ENCODE measurements around the gene ATP10A.

ATP10A gene

GRCh38 chr15:25743548-25744275, 119.4 kb downstream of the ATP10A start:
- no peak overlapping the region for H3K4me3 ChIP-seq (ENCODE audit: low read depth in 1 of 2, low read length in 1 of 2)
- TF ChIP-seq CTCF (IDR thresholded peaks at IDR 0.05), result no peak
- H3K9me3 ChIP-seq, result no peaks in the 10 kb centered on the region
- no peaks in the 10 kb centered on the region for H3K4me1 ChIP-seq (ENCODE audit: control insufficient read depth in 1 of 2, insufficient read depth in 1 of 2, low read depth in 1 of 2, low read length in 1 of 2)
- H3K27me3 ChIP-seq, result no peaks in the 10 kb centered on the region
- H3K27ac ChIP-seq, result no peak overlapping the region
- no peaks in the 10 kb centered on the region for H3K36me3 ChIP-seq

GRCh38 chr15:25742776-25743547, 120.2 kb downstream of the ATP10A start:
- no peak for TF ChIP-seq CTCF (IDR thresholded peaks at IDR 0.05)
- H3K27ac ChIP-seq, result no peak overlapping the region
- H3K4me3 ChIP-seq (ENCODE audit: low read depth in 1 of 2, low read length in 1 of 2), result no peak overlapping the region
- H3K27me3 ChIP-seq, result no peaks in the 10 kb centered on the region
- no peaks in the 10 kb centered on the region for H3K36me3 ChIP-seq
- H3K9me3 ChIP-seq, result no peaks in the 10 kb centered on the region
- no peaks in the 10 kb centered on the region for H3K4me1 ChIP-seq (ENCODE audit: control insufficient read depth in 1 of 2, insufficient read depth in 1 of 2, low read depth in 1 of 2, low read length in 1 of 2)

- Histone ChIP-seq H3K9me3 (no peaks in the 10 kb centered on the region), H3K4me1 (ENCODE audit: control insufficient read depth in 1 of 2, insufficient read depth in 1 of 2, low read depth in 1 of 2, low read length in 1 of 2) (no peaks in the 10 kb centered on the region), H3K4me3 (ENCODE audit: low read depth in 1 of 2, low read length in 1 of 2) (no peak overlapping the region), H3K27ac (no peak overlapping the region), H3K27me3 (no peaks in the 10 kb centered on the region), H3K36me3 (no peaks in the 10 kb centered on the region)
- TF ChIP-seq CTCF (IDR thresholded peaks at IDR 0.05), result no peak
These were observed 120.9 kb downstream of the ATP10A start for GRCh38 chr15:25742041-25742730.

GRCh38 chr15:25741256-25741580, 121.9 kb downstream of the ATP10A start:
- H3K9me3 ChIP-seq, result no peaks in the 10 kb centered on the region

More at GRCh38 chr15:25741256-25741580, 121.9 kb downstream of the ATP10A start:
- H3K27ac ChIP-seq, result no peak overlapping the region
- TF ChIP-seq CTCF (IDR thresholded peaks at IDR 0.05), result no peak
- H3K4me1 ChIP-seq (ENCODE audit: control insufficient read depth in 1 of 2, insufficient read depth in 1 of 2, low read depth in 1 of 2, low read length in 1 of 2), result no peaks in the 10 kb centered on the region
- H3K4me3 ChIP-seq (ENCODE audit: low read depth in 1 of 2, low read length in 1 of 2), result no peak overlapping the region
- H3K36me3 ChIP-seq, result no peaks in the 10 kb centered on the region
- no peaks in the 10 kb centered on the region for H3K27me3 ChIP-seq
